Left renal pelvis (tissue), 4 donors: ENCODE results near the gene TEX264. TPM values are rescaled to one million over a fixed set of nuclear protein-coding genes. Genes with fewer than 3 reads are reported as not detected.
"Not testable (repeated sequence)": the region's sequence is repeated elsewhere in the genome, so short reads cannot be mapped to it uniquely, and the experiment has no call there.

Experiments used
- DNase-seq, 4 donors: peaks; one replicate each; pipeline ENCODE4 v3.0.0-alpha.2; 2013; ENCODE audit warnings: low read depth in 4 of 4, low spot score in 3 of 4
- polyA plus RNA-seq, 4 donors: library from polyadenylated mRNA; unstranded; fragments of 120-200 nt; gene quantifications; one replicate each; pipeline ENCODE4 v1.2.1, GENCODE V29; 2013; ENCODE audit not compliant: insufficient read length in 4 of 4

Gene TEX264
- polyA plus RNA-seq, 4 donors, result 30.2 to 70.0 (median 57.7) TPM

GRCh38 chr3:51742320-51742719 lies 71.3 kb downstream of the TEX264 start:
- not testable (repeated sequence) for DNase-seq

- DNase-seq, result not testable (repeated sequence)
Measured at GRCh38 chr3:51742978-51743377, 71.9 kb downstream of the TEX264 start.

GRCh38 chr3:51747840-51748239 lies 76.8 kb downstream of the TEX264 start:
- no peak for DNase-seq

- no peak for DNase-seq
Measured at GRCh38 chr3:51748327-51748726, 77.3 kb downstream of the TEX264 start.

GRCh38 chr3:51750878-51751277 lies 79.8 kb downstream of the TEX264 start:
- DNase-seq, result no peak

GRCh38 chr3:51751287-51751686 lies 80.2 kb downstream of the TEX264 start:
- no peak for DNase-seq

Other genes starting within 250 kb of the TEX264 start
- gene DCAF1, start 171.2 kb upstream of the TEX264 start, polyA plus RNA-seq, result 10 to 100 TPM; 20.8 to 31.7 (median 29.7) TPM
- 10 to 100 TPM; 11.5 to 16.0 (median 14.6) TPM for gene RAD54L2, start 132.5 kb upstream of the TEX264 start, polyA plus RNA-seq
- under 1 TPM; 0.27 to 0.81 (median 0.50) TPM for gene GRM2, start 35.8 kb downstream of the TEX264 start, polyA plus RNA-seq
- gene IQCF6, start 108.0 kb downstream of the TEX264 start, polyA plus RNA-seq, result not detected
- gene IQCF2, start 190.4 kb downstream of the TEX264 start, polyA plus RNA-seq, result not detected
- gene IQCF5, start 204.3 kb downstream of the TEX264 start, polyA plus RNA-seq, result not detected
- not detected for gene IQCF1, start 232.1 kb downstream of the TEX264 start, polyA plus RNA-seq